ENCODE measurements around the gene RECQL.

GRCh38 chr12:21542403-21542802 is 41.0 kb upstream of the RECQL start:
- TF ChIP-seq CTCF (IDR thresholded peaks at IDR 0.05; ENCODE audit: low read length) (no peak), EZH2 (IDR thresholded peaks at IDR 0.05; ENCODE audit: borderline replicate concordance, low read length) (no peak)
